HG03175 (cell line): ENCODE results near the gene EFCAB7.

Source experiments
- ATAC-seq: cut with Tn5 transposase; IDR thresholded peaks from one replicate; pipeline ENCODE4 v1.9.1; 2021; ENCODE audit warnings: mild to moderate bottlenecking, moderate library complexity; ENCODE audit not compliant: unreplicated experiment

Gene EFCAB7, protein sequence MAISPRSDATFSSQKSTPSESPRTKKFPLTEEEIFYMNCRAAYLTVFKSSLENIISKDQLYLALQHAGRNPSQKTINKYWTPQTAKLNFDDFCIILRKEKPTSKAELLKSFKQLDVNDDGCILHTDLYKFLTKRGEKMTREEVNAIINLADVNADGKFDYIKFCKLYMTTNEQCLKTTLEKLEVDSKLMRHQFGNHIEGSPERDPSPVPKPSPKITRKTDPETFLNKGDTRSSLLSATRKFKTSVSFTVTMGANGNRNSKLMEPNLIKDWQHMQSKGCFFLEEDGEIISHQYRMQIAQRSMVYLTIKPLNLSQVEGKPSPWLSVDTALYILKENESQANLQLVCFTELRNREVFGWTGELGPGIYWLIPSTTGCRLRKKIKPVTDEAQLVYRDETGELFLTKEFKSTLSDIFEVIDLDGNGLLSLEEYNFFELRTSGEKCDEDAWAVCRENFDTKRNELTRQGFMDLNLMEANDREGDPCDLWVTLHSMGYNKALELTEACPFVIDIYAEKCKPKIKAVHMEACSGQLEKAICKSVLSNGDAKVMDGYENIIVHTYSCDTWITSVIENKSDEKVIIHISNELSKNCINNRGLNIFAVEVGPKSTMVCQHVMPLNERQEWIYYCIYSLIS

DNA sequence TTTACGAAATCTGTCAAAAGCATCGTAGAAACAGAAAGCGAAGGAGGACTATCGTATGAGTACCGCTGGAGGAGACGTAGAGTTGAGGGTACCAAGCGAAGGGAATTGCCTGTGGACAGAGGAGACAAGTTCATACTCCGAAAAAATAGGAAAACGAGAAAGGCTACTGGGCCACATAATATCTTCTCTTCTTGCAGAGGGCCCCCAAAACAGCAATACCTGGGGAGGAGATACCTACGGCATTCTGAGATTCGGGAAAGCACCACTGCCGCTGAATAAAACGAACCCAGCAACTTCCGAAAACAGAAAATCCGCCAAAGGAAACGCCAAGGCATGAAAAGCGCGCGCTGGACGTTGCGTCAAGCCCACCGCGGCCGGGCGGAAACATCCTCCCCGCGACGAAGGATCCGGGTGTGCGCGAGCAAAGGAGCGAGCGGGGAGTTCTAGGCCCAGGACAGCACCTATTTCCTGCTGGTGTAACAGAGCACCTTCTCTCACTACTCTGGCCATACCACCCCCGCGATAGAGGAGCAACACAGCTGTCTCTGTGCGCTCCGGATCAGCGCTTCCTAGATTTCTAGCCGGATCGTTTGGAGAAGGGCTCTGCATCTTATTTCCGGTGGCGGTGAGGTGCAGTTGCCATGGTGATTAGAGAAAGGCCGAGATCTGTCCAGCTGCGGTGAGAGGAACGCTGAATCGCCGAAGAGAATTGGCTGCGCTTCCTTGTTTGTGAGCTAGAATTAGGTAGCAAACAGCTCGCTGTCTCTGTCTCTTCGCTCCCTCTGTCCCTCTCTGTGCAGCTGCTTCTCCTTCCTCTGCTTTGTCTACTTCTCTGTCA, at the start of gene EFCAB7, which contains the start of gene ITGB3BP:
EFCAB7 (plus strand) TSS at position 635 of the 838 bp plus-strand sequence. CDS start 2,048 bp downstream, outside the sequence.
ITGB3BP (minus strand) TSS at position 335 of the 838 bp plus-strand sequence; CDS start at position 243, 92 bp downstream.
- ATAC-seq, result peak; percentile 87

GRCh38 chr1:63475761-63476160, 47.6 kb upstream of the EFCAB7 start:
- no peak for ATAC-seq

DNA sequence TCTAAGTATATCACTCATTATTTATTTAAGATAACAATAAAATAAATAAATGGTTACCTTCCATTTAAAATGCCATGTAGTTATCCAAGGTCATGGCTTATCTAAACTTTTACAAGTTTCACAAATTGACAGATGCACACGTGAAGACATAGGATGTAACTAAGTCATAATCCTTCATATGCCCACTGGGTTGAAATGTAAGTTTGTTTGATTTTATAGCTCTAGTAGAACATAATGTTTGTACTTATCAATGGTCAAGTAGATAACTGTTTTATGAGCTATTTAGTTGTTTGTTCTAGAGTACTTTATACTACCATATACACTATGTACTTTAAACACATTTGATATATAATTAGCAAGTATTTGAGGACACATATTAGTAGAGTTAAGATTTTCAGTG, 43.3 kb upstream of the EFCAB7 start:
- no peak for ATAC-seq

- ATAC-seq, result no peak
Measured at GRCh38 chr1:63486629-63487028, 36.7 kb upstream of the EFCAB7 start.

- no peak for ATAC-seq
Measured at GRCh38 chr1:63487336-63488065, 35.8 kb upstream of the EFCAB7 start.

DNA sequence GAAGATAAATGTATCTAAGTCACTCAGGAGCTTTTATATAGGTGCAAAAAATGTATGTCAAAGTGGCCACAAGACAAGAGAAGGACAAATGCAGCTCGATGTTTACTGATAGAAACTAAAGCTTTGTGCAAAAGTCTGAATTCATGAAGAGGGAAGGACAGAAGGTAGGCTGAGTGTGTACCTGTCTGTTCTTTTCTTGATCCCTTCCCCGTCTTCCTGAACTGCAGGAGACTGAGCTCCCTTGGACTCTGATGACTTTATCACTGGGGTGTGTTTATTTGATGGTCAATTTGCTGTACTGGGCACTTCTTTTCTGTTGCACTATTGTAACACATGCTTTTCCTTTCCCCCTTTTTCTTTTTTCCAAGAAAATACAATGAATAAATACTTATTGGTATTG, 25.7 kb upstream of the EFCAB7 start:
- ATAC-seq, result no peak

DNA sequence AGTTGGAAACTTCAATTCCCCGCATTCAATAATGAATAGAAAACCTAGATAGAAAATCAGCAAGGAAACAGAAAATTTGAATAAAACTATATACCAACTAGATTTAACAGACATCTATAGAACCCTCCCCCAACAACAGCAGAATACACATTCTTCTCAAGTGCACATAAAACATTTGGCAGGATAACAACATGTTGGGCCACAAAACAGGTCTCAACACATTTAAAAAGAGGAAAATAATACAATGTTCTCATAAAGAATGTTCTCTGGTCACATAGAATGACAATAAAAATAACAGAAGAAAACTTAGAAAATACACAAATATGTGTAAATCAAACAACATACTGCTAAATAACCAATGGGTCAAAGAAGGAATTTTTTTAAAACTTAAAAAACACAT, 25.2 kb upstream of the EFCAB7 start:
- no peak for ATAC-seq

- ATAC-seq, result no peak
Measured at GRCh38 chr1:63501256-63501655, 22.1 kb upstream of the EFCAB7 start.

- ATAC-seq, result no peak
Measured at GRCh38 chr1:63506782-63507181, 16.5 kb upstream of the EFCAB7 start.

DNA sequence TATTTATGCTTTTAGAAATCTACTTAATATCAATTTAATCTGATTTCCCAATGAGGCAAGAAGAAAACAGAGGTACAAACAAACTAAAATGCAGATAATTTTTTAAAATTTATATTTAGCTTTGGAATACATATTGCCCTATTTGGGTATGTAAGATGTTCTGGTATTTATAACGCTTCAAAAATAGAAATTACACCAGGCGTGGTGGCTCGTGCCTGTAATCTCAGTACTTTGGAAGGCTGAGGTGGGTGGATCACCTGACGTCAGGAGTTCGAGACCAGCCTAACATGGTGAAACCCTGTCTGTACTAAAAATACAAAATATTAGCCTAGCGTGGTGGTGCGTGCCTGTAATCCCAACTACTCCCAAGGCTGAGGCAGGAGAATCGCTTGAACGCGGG, 13.6 kb upstream of the EFCAB7 start:
- ATAC-seq, result no peak

- no peak for ATAC-seq
Measured at GRCh38 chr1:63512584-63512983, 10.7 kb upstream of the EFCAB7 start.

DNA sequence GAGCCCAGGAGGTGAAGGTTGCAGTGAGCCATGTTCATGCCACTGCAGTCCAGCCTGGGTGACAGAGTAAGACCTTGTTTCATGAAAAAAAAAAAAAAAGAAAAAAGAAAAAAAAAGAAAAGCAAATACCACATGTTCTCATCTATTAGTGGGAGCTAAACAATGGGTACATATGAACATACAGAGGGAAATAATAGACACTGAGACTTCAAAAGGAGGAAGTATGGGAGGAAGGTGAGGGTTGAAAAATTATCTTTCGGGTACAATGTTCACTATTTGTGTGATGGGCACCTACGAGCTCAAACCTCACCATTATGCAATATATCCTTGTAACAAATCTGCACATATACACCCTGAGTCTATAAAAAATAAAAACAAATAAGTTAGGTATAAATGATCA, 6.7 kb upstream of the EFCAB7 start:
- ATAC-seq, result no peak

- peak; percentile 23 for ATAC-seq
Measured at GRCh38 chr1:63523738-63524137, 413 bp downstream of the EFCAB7 start.

DNA sequence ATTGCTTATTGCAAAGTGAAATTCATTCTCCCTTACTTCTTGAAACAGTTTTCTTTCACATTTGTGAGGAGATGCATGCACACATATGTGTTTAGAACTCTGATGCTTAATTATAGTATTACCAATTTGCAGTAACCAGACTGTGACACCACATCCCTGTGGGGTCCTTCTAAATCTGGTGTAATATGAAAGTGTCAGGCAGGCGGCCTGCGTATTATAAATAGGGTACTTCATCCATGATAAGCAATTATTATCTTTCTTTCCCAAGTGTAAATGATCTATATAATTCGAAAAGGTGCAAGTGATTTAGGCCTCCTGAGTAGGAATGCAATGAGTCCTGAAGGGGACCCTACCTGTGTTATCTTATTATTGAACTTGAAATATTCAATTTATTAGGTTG, 876 bp downstream of the EFCAB7 start:
- no peak for ATAC-seq

GRCh38 chr1:63532727-63533126, 9.4 kb downstream of the EFCAB7 start:
- no peak for ATAC-seq

- no peak for ATAC-seq
Measured at GRCh38 chr1:63533931-63534330, 10.6 kb downstream of the EFCAB7 start.

- ATAC-seq, result no peak
Measured at GRCh38 chr1:63534406-63534805, 11.1 kb downstream of the EFCAB7 start.

DNA sequence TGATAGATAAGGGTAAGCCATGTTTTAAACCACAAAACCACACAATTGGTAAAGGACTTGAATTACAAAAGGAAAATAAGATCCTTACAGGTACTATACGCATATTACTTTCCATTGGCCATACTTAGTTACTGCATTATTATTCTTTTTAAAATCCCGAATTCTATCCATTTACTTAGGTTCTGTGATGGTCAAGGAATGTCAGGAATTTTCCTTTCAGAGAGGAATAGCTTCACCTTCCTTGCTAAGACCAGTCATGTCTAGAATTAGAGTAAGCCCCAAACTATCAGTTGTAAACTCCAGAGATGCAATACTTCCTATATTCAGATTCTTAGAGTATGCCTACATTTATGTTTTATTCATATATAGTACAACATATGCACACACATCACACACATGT, 13.7 kb downstream of the EFCAB7 start:
- no peak for ATAC-seq

- no peak for ATAC-seq
Measured at GRCh38 chr1:63537940-63538339, 14.6 kb downstream of the EFCAB7 start.

GRCh38 chr1:63545780-63546179, 22.5 kb downstream of the EFCAB7 start:
- ATAC-seq, result no peak
